Measurements from ENCODE around the gene ZNF107. TPM values are rescaled to one million over a fixed set of nuclear protein-coding genes. Genes with fewer than 3 reads are reported as not detected.

The ZNF107 gene
- polyA plus RNA-seq, 3 donors = 0.44 to 0.89 (median 0.65) TPM

DNA sequence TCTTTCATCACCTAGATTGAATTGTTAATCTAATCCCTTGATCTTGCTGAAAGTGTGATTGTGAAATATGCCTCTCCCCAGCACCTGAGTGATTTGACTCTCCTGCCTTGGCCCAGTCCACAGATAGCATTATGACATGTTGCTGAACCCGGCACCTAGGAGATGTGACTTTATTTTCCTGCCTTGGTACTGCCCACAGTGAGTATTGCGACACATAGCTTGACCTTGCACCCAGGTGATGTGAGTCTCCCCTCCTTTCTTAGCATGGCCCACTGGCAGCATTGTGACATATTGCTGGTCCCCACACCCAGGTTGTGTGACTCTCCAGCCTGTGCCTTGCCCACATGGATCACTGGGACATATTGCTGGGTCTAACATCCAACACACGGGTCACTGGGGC is 32.5 kb upstream of the ZNF107 start:
- H3K27me3 Mint-ChIP-seq (ENCODE audit: low read depth in 3 of 3) = peaks cover 0 to 2% (median 0%) of the 10 kb centered on the region in 3 donors
- TF ChIP-seq, protein P1, sequence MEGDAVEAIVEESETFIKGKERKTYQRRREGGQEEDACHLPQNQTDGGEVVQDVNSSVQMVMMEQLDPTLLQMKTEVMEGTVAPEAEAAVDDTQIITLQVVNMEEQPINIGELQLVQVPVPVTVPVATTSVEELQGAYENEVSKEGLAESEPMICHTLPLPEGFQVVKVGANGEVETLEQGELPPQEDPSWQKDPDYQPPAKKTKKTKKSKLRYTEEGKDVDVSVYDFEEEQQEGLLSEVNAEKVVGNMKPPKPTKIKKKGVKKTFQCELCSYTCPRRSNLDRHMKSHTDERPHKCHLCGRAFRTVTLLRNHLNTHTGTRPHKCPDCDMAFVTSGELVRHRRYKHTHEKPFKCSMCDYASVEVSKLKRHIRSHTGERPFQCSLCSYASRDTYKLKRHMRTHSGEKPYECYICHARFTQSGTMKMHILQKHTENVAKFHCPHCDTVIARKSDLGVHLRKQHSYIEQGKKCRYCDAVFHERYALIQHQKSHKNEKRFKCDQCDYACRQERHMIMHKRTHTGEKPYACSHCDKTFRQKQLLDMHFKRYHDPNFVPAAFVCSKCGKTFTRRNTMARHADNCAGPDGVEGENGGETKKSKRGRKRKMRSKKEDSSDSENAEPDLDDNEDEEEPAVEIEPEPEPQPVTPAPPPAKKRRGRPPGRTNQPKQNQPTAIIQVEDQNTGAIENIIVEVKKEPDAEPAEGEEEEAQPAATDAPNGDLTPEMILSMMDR (IDR thresholded peaks at IDR 0.05) = no peak
- intact Hi-C loops (cut with micrococcal nuclease) = no loop called here
- no peak overlapping the region for H3K9ac ChIP-seq (ENCODE audit: insufficient read depth, low read length, poor library complexity, severe bottlenecking)
- H3K79me2 ChIP-seq (ENCODE audit: insufficient read depth, low read length) = no peaks in the 10 kb centered on the region
- no peak overlapping the region for H2AFZ ChIP-seq (ENCODE audit: insufficient read depth, low read depth, low read length, poor library complexity, severe bottlenecking)
- no peaks in the 10 kb centered on the region for H4K20me1 ChIP-seq (ENCODE audit: insufficient read depth, low read length)
- H3K27me3 ChIP-seq (ENCODE audit: control insufficient read depth in 2 of 2, insufficient read depth in 2 of 2, low read length in 2 of 2) = no peaks in the 10 kb centered on the region
- H3K9me3 ChIP-seq (replicated peaks in 1 of 2; ENCODE audit: control insufficient read depth in 1 of 2, insufficient read depth in 1 of 2, low read length in 2 of 2) = peaks cover 0 to 6% of the 10 kb centered on the region in 2 donors
- H3K4me1 Mint-ChIP-seq = no peaks in the 10 kb centered on the region
- H3K36me3 Mint-ChIP-seq = no peaks in the 10 kb centered on the region
- H3K27ac ChIP-seq (ENCODE audit: low read depth in 1 of 2, low read length in 2 of 2) = no peak overlapping the region
- H3K27ac Mint-ChIP-seq = no peak overlapping the region
- H3K4me1 ChIP-seq (ENCODE audit: control insufficient read depth in 1 of 2, insufficient read depth in 2 of 2, low read length in 2 of 2) = no peaks in the 10 kb centered on the region
- no peaks in the 10 kb centered on the region for H3K36me3 ChIP-seq (replicated peaks in 1 of 2; ENCODE audit: control insufficient read depth in 1 of 2, insufficient read depth in 2 of 2, low read length in 2 of 2)
- no peak overlapping the region for H3K4me3 ChIP-seq (replicated peaks in 1 of 3; ENCODE audit: low read depth in 2 of 3, low read length in 3 of 3)
- H3K4me2 ChIP-seq (replicated peaks; ENCODE audit: extremely low read depth, low read length, poor library complexity, severe bottlenecking) = no peak overlapping the region
- no peak overlapping the region for H3K4me3 Mint-ChIP-seq
- 43% methylated on average over 2 of the region's 3 CpGs for WGBS (ENCODE audit: insufficient coverage)
- no peak for DNase-seq
- peaks cover 0 to 19% (median 8%) of the 10 kb centered on the region in 7 donors for H3K9me3 Mint-ChIP-seq

DNA sequence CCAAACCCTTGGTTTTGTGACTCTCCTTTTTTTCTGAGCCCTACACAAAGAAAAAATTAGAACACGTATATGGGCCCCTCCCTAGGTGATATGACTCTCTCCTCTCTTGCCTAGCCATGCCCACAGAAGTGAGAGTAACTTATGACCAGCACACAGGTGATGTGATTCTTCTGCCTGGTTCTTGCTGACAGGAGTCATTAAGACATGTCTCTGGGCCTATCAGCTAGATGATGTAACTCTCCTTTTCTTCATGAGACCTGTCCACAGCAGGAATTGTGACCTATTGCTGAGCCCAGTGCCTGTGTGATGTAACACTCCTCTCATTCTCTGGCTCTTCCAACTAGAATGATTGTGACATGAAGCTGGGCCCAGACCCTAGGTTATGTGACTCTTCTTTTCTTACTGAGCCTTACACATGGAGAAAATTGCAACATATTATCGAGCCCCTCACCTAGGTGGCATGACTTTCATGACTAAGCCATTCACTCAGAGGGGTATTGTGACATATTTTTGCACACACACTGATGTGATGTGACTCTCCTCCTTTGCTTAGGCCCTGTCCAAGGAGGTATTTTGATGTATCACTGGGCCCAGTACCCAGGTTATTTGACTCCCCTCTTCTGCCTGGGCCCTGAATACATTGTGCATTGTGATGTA is 31.4 kb upstream of the ZNF107 start:
- no peak overlapping the region for H3K27ac Mint-ChIP-seq
- peaks cover 0 to 19% (median 10%) of the 10 kb centered on the region in 7 donors for H3K9me3 Mint-ChIP-seq
- intact Hi-C loops (cut with micrococcal nuclease) = no loop called here
- Histone ChIP-seq H3K79me2 (ENCODE audit: insufficient read depth, low read length) (no peaks in the 10 kb centered on the region), H3K27ac (ENCODE audit: low read depth in 1 of 2, low read length in 2 of 2) (no peak overlapping the region), H3K4me1 (ENCODE audit: control insufficient read depth in 1 of 2, insufficient read depth in 2 of 2, low read length in 2 of 2) (no peaks in the 10 kb centered on the region), H3K36me3 (replicated peaks in 1 of 2; ENCODE audit: control insufficient read depth in 1 of 2, insufficient read depth in 2 of 2, low read length in 2 of 2) (no peaks in the 10 kb centered on the region), H3K27me3 (ENCODE audit: control insufficient read depth in 2 of 2, insufficient read depth in 2 of 2, low read length in 2 of 2) (no peaks in the 10 kb centered on the region), H3K4me2 (replicated peaks; ENCODE audit: extremely low read depth, low read length, poor library complexity, severe bottlenecking) (no peak overlapping the region), H3K4me3 (replicated peaks in 1 of 3; ENCODE audit: low read depth in 2 of 3, low read length in 3 of 3) (no peak overlapping the region), H4K20me1 (ENCODE audit: insufficient read depth, low read length) (no peaks in the 10 kb centered on the region), H2AFZ (ENCODE audit: insufficient read depth, low read depth, low read length, poor library complexity, severe bottlenecking) (no peak overlapping the region), H3K9ac (ENCODE audit: insufficient read depth, low read length, poor library complexity, severe bottlenecking) (no peak overlapping the region), H3K9me3 (replicated peaks in 1 of 2; ENCODE audit: control insufficient read depth in 1 of 2, insufficient read depth in 1 of 2, low read length in 2 of 2) (peaks cover 0 to 6% of the 10 kb centered on the region in 2 donors)
- TF ChIP-seq, protein P1 (IDR thresholded peaks at IDR 0.05) = no peak
- no peaks in the 10 kb centered on the region for H3K4me1 Mint-ChIP-seq
- no peak for DNase-seq
- H3K27me3 Mint-ChIP-seq (ENCODE audit: low read depth in 3 of 3) = peaks cover 0 to 3% (median 1%) of the 10 kb centered on the region in 3 donors
- H3K4me3 Mint-ChIP-seq = no peak overlapping the region
- 100% methylated on average over 1 of the region's 2 CpGs for WGBS (ENCODE audit: insufficient coverage)
- H3K36me3 Mint-ChIP-seq = no peaks in the 10 kb centered on the region
